ENCODE measurements around the gene PRKAG1.

DNA sequence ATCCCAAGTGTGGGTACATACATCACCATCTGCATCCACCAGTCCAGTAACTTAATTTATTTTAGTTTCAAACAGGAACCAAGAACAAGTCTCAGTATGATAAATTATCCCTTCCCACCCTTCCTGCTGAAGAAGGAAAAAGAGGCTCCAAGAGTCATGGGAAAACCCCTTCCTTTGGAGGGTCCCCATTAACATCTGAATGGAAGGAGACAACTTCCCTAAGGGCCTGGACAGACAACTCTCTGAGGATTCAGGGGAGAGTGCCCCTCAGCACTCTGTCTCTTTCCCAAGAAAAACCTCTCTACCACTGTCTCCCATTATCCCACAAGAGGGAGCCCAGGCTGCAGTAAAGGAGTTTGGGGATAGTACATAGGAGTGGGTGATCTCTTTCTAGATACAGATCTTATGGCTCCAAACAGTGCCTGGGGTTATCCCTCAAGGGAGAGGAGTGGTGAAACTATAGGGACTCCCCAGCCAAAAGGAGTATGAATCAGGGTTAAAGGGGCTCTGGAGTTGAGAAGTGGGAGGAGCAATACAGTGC is 53.2 kb downstream of the PRKAG1 start:
- TF ChIP-seq, protein P1, sequence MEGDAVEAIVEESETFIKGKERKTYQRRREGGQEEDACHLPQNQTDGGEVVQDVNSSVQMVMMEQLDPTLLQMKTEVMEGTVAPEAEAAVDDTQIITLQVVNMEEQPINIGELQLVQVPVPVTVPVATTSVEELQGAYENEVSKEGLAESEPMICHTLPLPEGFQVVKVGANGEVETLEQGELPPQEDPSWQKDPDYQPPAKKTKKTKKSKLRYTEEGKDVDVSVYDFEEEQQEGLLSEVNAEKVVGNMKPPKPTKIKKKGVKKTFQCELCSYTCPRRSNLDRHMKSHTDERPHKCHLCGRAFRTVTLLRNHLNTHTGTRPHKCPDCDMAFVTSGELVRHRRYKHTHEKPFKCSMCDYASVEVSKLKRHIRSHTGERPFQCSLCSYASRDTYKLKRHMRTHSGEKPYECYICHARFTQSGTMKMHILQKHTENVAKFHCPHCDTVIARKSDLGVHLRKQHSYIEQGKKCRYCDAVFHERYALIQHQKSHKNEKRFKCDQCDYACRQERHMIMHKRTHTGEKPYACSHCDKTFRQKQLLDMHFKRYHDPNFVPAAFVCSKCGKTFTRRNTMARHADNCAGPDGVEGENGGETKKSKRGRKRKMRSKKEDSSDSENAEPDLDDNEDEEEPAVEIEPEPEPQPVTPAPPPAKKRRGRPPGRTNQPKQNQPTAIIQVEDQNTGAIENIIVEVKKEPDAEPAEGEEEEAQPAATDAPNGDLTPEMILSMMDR (IDR thresholded peaks at IDR 0.05): no peak
- no peak for TF ChIP-seq POLR2A (IDR thresholded peaks at IDR 0.05)
